Right lobe of liver (tissue), 6 donors: ENCODE results near the gene OPALIN. TPM values are rescaled to one million over a fixed set of nuclear protein-coding genes. Genes with fewer than 3 reads are reported as not detected.
A peak's percentile ranks its signal among the peaks of the same experiment; 100 is the strongest.

Experiments
- ATAC-seq, 4 donors: fragments of 200-7000 bp; cut with Tn5 transposase; one replicate each; pipeline ENCODE4 v1.9.1; 2020; ENCODE audit warnings: mild to moderate bottlenecking in 4 of 4, moderate library complexity in 4 of 4
- DNase-seq, 3 donors: peaks; one replicate each; pipeline ENCODE4 v3.0.0-alpha.2; 2020
- H3K27ac ChIP-seq, 3 donors: fragments of 200-600 bp; one replicate each; pipeline ENCODE4 v1.8.0; 2022
- H3K27me3 ChIP-seq, 2 donors: fragments of 200-600 bp; one replicate each; pipeline ENCODE4 v1.8.0; 2022
- H3K36me3 ChIP-seq, 4 donors: fragments of 200-600 bp; sonication (generic) in 1 of 4; one replicate each; pipeline versions ENCODE4 v1.5.1 to v1.8.0; 2017 to 2022; ENCODE audit warnings: control low read depth in 1 of 4
- H3K4me1 ChIP-seq, 4 donors: fragments of 200-600 bp; sonication (generic) in 1 of 4; one replicate each; pipeline versions ENCODE4 v1.5.1 to v1.8.0; 2017 to 2022; ENCODE audit warnings: control low read depth in 1 of 4
- H3K4me3 ChIP-seq, 3 donors: fragments of 200-600 bp; one replicate each; pipeline ENCODE4 v1.8.0; 2022
- H3K9me3 ChIP-seq, 4 donors: fragments of 200-600 bp; sonication (generic) in 1 of 4; one replicate each; pipeline versions ENCODE4 v1.5.1 to v1.8.0; 2017 to 2022; ENCODE audit warnings: control low read depth in 1 of 4
- POLR2A ChIP-seq: fragments of 450-650 bp; IDR thresholded peaks from one replicate; pipeline ENCODE4 v1.6.1; 2017; ENCODE audit warnings: antibody characterized with exemption, mild to moderate bottlenecking
- WGBS: methylation state at CpG from one replicate; pipeline ENCODE4 v1.1.6; 2018; ENCODE audit warnings: low coverage, low lambda C conversion rate; ENCODE audit not compliant: insufficient coverage; ENCODE audit errors: missing lambda C conversion rate; 5-methylcytosine and 5-hydroxymethylcytosine counted together
- intact Hi-C, 2 donors: fragments of 100-400 bp; cut with DNase I; formaldehyde crosslinking; loops; one replicate each; pipeline versions ENCODE4 v1.11.2 to v1.14.1; 2022
- total RNA-seq, 6 experiments: library from RNA; depleted of rRNA in 2 of 6; stranded (reverse); fragments of >200 nt in 2 of 6; fragmentation: NEBNext Ultra II Directional in 3 of 6; extraction: Animal tissue kit (Norgen Biotek cat#: 25700) in 3 of 6; gene quantifications; one replicate each; pipeline versions ENCODE4 v1.1.0 to v1.2.4, GENCODE V29; 2016 to 2023
- TF ChIP-seq, protein P1 (sequence below), 4 donors: fragments of 200-600 bp in 3 of 4; fragments of 450-650 bp in 1 of 4; IDR thresholded peaks; one replicate each; pipeline versions ENCODE4 v1.5.1 to v1.8.0; 2016 to 2022; ENCODE audit warnings: antibody characterized with exemption in 4 of 4, mild to moderate bottlenecking in 2 of 4
- donor health status: DM: no; HTN: yes; CAD: no.
- donor health status: DM: no; HTN: no; CAD: no.
- donor health status: DM: no; HTN: no; CAD: no.
- donor health status: DM: no; HTN: yes; CAD: no.
- donor health status: DM: no; HTN: yes; CAD: no.

Gene OPALIN
- total RNA-seq, 6 experiments from 2014 or later, result not detected

DNA sequence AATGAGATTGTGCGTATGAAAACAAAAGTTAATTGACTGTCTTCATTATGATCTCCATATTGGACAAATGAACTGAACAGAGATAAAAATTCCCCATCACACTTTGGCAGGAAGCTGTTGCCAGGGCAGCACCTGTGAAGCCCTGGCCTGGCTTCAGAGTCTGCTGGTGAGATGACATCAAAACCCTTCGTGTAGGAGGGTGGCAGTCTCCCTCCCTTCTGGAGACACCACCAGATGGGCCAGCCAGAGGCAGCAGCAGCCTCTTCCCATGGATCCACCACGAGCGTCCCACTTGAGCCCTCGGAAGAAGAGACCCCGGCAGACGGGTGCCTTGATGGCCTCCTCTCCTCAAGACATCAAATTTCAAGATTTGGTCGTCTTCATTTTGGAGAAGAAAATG, 54.6 kb downstream of the OPALIN start, which contains the start of gene DNTT:
TSS of gene DNTT (plus strand) at position 205 of the 400 bp plus-strand sequence. CDS start at position 269, 64 bp downstream.
- ATAC-seq (no peak), DNase-seq (no peak)
- no peaks in the 10 kb centered on the region for H3K36me3 ChIP-seq
- no peaks in the 10 kb centered on the region for H3K27me3 ChIP-seq
- 51% methylated on average over 2 of the region's 8 CpGs for WGBS
- intact Hi-C loops, result loop anchor here in 1 of 2 donors (10.0 kb wide), 1 partner anchor 79 kb away; no protein-coding TSS in a partner anchor
- no peaks in the 10 kb centered on the region for H3K9me3 ChIP-seq
- H3K27ac ChIP-seq, result no peak within 1 kb of the TSS
- H3K4me1 ChIP-seq, result no peaks in the 10 kb centered on the region
- TF ChIP-seq, protein P1, sequence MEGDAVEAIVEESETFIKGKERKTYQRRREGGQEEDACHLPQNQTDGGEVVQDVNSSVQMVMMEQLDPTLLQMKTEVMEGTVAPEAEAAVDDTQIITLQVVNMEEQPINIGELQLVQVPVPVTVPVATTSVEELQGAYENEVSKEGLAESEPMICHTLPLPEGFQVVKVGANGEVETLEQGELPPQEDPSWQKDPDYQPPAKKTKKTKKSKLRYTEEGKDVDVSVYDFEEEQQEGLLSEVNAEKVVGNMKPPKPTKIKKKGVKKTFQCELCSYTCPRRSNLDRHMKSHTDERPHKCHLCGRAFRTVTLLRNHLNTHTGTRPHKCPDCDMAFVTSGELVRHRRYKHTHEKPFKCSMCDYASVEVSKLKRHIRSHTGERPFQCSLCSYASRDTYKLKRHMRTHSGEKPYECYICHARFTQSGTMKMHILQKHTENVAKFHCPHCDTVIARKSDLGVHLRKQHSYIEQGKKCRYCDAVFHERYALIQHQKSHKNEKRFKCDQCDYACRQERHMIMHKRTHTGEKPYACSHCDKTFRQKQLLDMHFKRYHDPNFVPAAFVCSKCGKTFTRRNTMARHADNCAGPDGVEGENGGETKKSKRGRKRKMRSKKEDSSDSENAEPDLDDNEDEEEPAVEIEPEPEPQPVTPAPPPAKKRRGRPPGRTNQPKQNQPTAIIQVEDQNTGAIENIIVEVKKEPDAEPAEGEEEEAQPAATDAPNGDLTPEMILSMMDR (IDR thresholded peaks at IDR 0.05), result no peak
- TF ChIP-seq POLR2A, result no peak
- no peak within 1 kb of the TSS for H3K4me3 ChIP-seq

GRCh38 chr10:96301616-96302015, 57.2 kb downstream of the OPALIN start:
- H3K9me3 ChIP-seq, result no peaks in the 10 kb centered on the region
- H3K36me3 ChIP-seq, result no peaks in the 10 kb centered on the region
- no peak for TF ChIP-seq POLR2A
- TF ChIP-seq, protein P1 (IDR thresholded peaks at IDR 0.05), result no peak
- ATAC-seq (peak in 1 of 4 donors; percentile 72), DNase-seq (no peak)
- no peaks in the 10 kb centered on the region for H3K4me1 ChIP-seq
- intact Hi-C loops, result loop anchor here in 1 of 2 donors (10.0 kb wide), 1 partner anchor 77 kb away; no protein-coding TSS in a partner anchor
- no peak overlapping the region for H3K4me3 ChIP-seq
- 17% methylated on average over 1 of the region's 1 CpG for WGBS
- no peaks in the 10 kb centered on the region for H3K27me3 ChIP-seq
- no peak overlapping the region for H3K27ac ChIP-seq

DNA sequence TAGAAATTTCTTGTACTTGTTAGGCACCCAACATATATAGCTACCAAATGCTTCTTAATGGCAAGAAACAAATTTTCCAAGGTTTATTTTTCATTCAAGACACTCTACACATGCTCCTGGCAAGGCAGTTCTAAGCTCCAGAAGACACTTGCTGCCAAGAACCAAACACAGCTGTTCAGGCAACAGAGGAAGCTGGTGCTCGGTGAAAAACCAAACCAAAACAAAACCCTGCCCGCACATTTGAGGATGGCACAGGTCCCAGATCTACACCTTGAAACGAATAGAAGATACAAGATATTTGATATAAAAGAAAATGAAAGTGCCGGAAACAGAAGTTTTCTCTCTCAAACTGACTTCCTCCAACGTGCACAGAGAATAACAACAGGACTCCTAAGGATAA, 59.4 kb downstream of the OPALIN start:
- DNase-seq (no peak), ATAC-seq (no peak)
- Histone ChIP-seq H3K27ac (no peak overlapping the region), H3K4me1 (no peaks in the 10 kb centered on the region), H3K9me3 (no peaks in the 10 kb centered on the region), H3K4me3 (no peak overlapping the region), H3K27me3 (no peaks in the 10 kb centered on the region), H3K36me3 (no peaks in the 10 kb centered on the region)
- intact Hi-C loops, result loop anchor here in 1 of 2 donors (5.0 kb wide), 1 partner anchor 72 kb away; no protein-coding TSS in a partner anchor
- TF ChIP-seq, protein P1 (IDR thresholded peaks at IDR 0.05), result no peak
- no peak for TF ChIP-seq POLR2A
- 28% methylated on average over 5 of the region's 5 CpGs for WGBS

GRCh38 chr10:96298362-96298761, 60.4 kb downstream of the OPALIN start:
- WGBS, result 68% methylated on average over 3 of the region's 3 CpGs
- ATAC-seq, result no peak
- Histone ChIP-seq H3K36me3 (no peaks in the 10 kb centered on the region), H3K4me1 (peaks cover 0 to 3% (median 1%) of the 10 kb centered on the region in 4 donors), H3K4me3 (no peak overlapping the region), H3K9me3 (no peaks in the 10 kb centered on the region), H3K27me3 (no peaks in the 10 kb centered on the region), H3K27ac (no peak overlapping the region)
- DNase-seq, result no peak
- TF ChIP-seq POLR2A, result no peak
- TF ChIP-seq, protein P1 (IDR thresholded peaks at IDR 0.05), result no peak
- intact Hi-C loops, result loop anchor here in 1 of 2 donors (5.0 kb wide), 1 partner anchor 71 kb away; no protein-coding TSS in a partner anchor
